Liver (tissue), 9 donors: Measurements from ENCODE around the gene DMC1. TPM values are rescaled to one million over a fixed set of nuclear protein-coding genes. Genes with fewer than 3 reads are reported as not detected.
"Not testable (repeated sequence)": the region's sequence is repeated elsewhere in the genome, so short reads cannot be mapped to it uniquely, and the experiment has no call there.

Source experiments
- DNase-seq: peaks from one replicate; pipeline ENCODE4 v3.0.0-alpha.2; 2017; ENCODE audit warnings: low spot score
- H3K27ac ChIP-seq, 2 donors: one replicate each; pipeline ENCODE4 v1.7.0; 2013; ENCODE audit warnings: inconsistent platforms in 2 of 2, low read length in 2 of 2, control low read depth in 1 of 2, low read depth in 1 of 2, mild to moderate bottlenecking in 1 of 2
- H3K27me3 ChIP-seq, 4 donors: one replicate each; pipeline versions ENCODE4 v1.6.1 to v1.7.0; 2013; ENCODE audit warnings: low read length in 3 of 4, inconsistent platforms in 1 of 4, mild to moderate bottlenecking in 1 of 4, moderate library complexity in 1 of 4; ENCODE audit not compliant: control insufficient read depth in 4 of 4, insufficient read depth in 4 of 4
- H3K36me3 ChIP-seq, 4 donors: one replicate each; pipeline versions ENCODE4 v1.6.1 to v1.7.0; 2013; ENCODE audit warnings: low read length in 3 of 4, mild to moderate bottlenecking in 3 of 4, low read depth in 1 of 4, moderate library complexity in 1 of 4; ENCODE audit not compliant: control insufficient read depth in 4 of 4, insufficient read depth in 3 of 4
- H3K4me1 ChIP-seq, 4 donors: one replicate each; pipeline versions ENCODE4 v1.6.1 to v1.7.0; 2013; ENCODE audit warnings: low read length in 3 of 4, mild to moderate bottlenecking in 3 of 4, moderate library complexity in 1 of 4; ENCODE audit not compliant: control insufficient read depth in 4 of 4, insufficient read depth in 4 of 4
- H3K4me3 ChIP-seq, 3 donors: one replicate each; pipeline versions ENCODE4 v1.6.1 to v1.7.0; 2013; ENCODE audit warnings: low read length in 3 of 3, control low read depth in 1 of 3, low read depth in 1 of 3, mild to moderate bottlenecking in 1 of 3
- H3K9ac ChIP-seq, 2 donors: one replicate each; pipeline ENCODE4 v1.7.0; 2013; ENCODE audit warnings: low read length in 2 of 2, mild to moderate bottlenecking in 2 of 2, moderate library complexity in 2 of 2, control low read depth in 1 of 2, low read depth in 1 of 2
- H3K9me3 ChIP-seq, 4 donors: one replicate each; pipeline versions ENCODE4 v1.6.1 to v1.7.0; 2013; ENCODE audit warnings: low read length in 3 of 4; ENCODE audit not compliant: control insufficient read depth in 4 of 4
- ATF3 ChIP-seq: IDR thresholded peaks from 2 replicates; pipeline ENCODE4 v1.6.1; 2016; ENCODE audit warnings: antibody characterized with exemption
- CTCF ChIP-seq: fragments of 150-350 bp; IDR thresholded peaks from 2 replicates; pipeline ENCODE4 v1.5.1; 2017; ENCODE audit warnings: improper control_type of control experiment, low read depth, low read length; ENCODE audit not compliant: missing input control
- FOXA2 ChIP-seq: IDR thresholded peaks from 2 replicates; pipeline ENCODE4 v1.6.1; 2016; ENCODE audit warnings: antibody characterized with exemption
- GABPA ChIP-seq, 2 donors: IDR thresholded peaks in 1 of 2; conservative IDR thresholded peaks in 1 of 2; 2 replicates each; pipeline ENCODE4 v1.6.1; 2016; ENCODE audit warnings: antibody characterized with exemption in 2 of 2, mild to moderate bottlenecking in 1 of 2, moderate library complexity in 1 of 2
- HNF4A ChIP-seq, 2 donors: conservative IDR thresholded peaks; 2 replicates each; pipeline ENCODE4 v1.6.1; 2016; ENCODE audit warnings: antibody characterized with exemption in 2 of 2, mild to moderate bottlenecking in 2 of 2
- HNF4G ChIP-seq: IDR thresholded peaks from 2 replicates; pipeline ENCODE4 v1.6.1; 2016; ENCODE audit warnings: antibody characterized with exemption
- JUND ChIP-seq, 2 donors: IDR thresholded peaks; 2 replicates each; pipeline ENCODE4 v1.6.1; 2016; ENCODE audit warnings: antibody characterized with exemption in 2 of 2
- MAX ChIP-seq: IDR thresholded peaks from 2 replicates; pipeline ENCODE4 v1.6.1; 2016; ENCODE audit warnings: antibody characterized with exemption
- NR2F2 ChIP-seq: IDR thresholded peaks from 2 replicates; pipeline ENCODE4 v1.6.1; 2016; ENCODE audit warnings: antibody characterized with exemption
- RAD21 ChIP-seq, 2 donors: IDR thresholded peaks; 2 replicates each; pipeline ENCODE4 v1.6.1; 2016; ENCODE audit warnings: antibody characterized with exemption in 2 of 2, mild to moderate bottlenecking in 2 of 2
- RXRA ChIP-seq, 2 donors: IDR thresholded peaks; 2 replicates each; pipeline ENCODE4 v1.6.1; 2017 to 2018; ENCODE audit warnings: antibody characterized with exemption in 2 of 2, mild to moderate bottlenecking in 1 of 2
- SP1 ChIP-seq: IDR thresholded peaks from 2 replicates; pipeline ENCODE4 v1.6.1; 2018; ENCODE audit warnings: antibody characterized with exemption, mild to moderate bottlenecking
- TAF1 ChIP-seq: conservative IDR thresholded peaks from 2 replicates; pipeline ENCODE4 v1.6.1; 2016; ENCODE audit warnings: antibody characterized with exemption, mild to moderate bottlenecking
- YY1 ChIP-seq: IDR thresholded peaks from 2 replicates; pipeline ENCODE4 v1.6.1; 2016; ENCODE audit warnings: antibody characterized with exemption, mild to moderate bottlenecking
- WGBS: extraction: QIAGEN DNeasy Blood & Tissue Kit; methylation state at CpG from one replicate; pipeline ENCODE4 v1.1.7; 2013; 5-methylcytosine and 5-hydroxymethylcytosine counted together
- polyA plus RNA-seq, 2 donors: library from polyadenylated mRNA; stranded (reverse) in 1 of 2; unstranded in 1 of 2; fragments of 200-250 nt in 1 of 2; fragments of >200 nt in 1 of 2; fragmentation: Nextera tagmentation in 1 of 2; extraction: Ambion mirVana in 1 of 2; gene quantifications; one replicate each; pipeline versions ENCODE4 v1.2.1 to v1.2.3, GENCODE V29; 2013 to 2015
- total RNA-seq, 2 donors: library from RNA; depleted of rRNA; stranded (reverse); fragments of >200 nt; gene quantifications; one replicate each; pipeline ENCODE4 v1.2.3, GENCODE V29; 2014
- TF ChIP-seq, protein P1 (sequence below): IDR thresholded peaks from 2 replicates; pipeline ENCODE4 v1.6.1; 2016; ENCODE audit warnings: antibody characterized with exemption
- donor health status: healthy.
- donor health status: healthy.
- donor health status: healthy.
- donor health status: healthy.
- donor health status: healthy.

Gene DMC1
- total and polyA plus RNA-seq, 4 donors: 0.25 to 6.8 (median 1.1) TPM; not detected in 1

DNA sequence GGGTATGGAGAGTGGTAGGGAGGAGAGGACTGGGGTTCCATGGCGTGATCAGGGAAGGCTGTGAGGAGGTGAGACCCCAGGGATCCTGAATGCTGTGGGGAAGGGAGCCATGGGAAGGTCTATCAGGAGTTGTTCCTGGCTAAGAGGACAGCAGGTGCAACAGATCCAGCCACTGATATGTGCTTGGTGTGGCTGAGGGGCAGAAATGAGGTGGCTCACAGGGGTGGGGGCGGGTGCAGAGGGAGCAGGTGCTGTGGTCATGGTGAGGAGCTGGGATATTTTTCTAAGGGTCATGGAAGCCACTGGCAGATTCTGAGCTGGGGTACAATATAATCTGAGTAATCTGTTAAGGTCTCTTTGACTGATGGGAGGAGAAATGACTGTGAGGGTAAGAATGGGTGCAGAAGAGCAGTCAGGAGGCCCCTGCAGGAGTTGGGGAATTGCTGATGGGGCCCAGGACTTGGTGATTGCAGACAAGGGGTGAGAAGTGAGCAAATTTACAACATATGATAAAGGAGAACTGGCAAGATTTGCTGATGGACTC, 31.3 kb upstream of the DMC1 start:
- H3K27me3 ChIP-seq: no peaks in the 10 kb centered on the region
- no peaks in the 10 kb centered on the region for H3K9me3 ChIP-seq
- TF ChIP-seq HNF4G: no peak
- no peak for TF ChIP-seq FOXA2
- TF ChIP-seq MAX: no peak
- TF ChIP-seq NR2F2: no peak
- TF ChIP-seq CTCF: no peak
- TF ChIP-seq GABPA (IDR thresholded peaks at IDR 0.05 in 1 of 2, conservative IDR thresholded peaks at IDR 0.05 in 1 of 2): no peak
- no peak for TF ChIP-seq TAF1
- TF ChIP-seq RXRA (IDR thresholded peaks at IDR 0.05): no peak
- no peak for TF ChIP-seq RAD21 (IDR thresholded peaks at IDR 0.05)
- no peak for TF ChIP-seq ATF3
- no peak for TF ChIP-seq SP1
- TF ChIP-seq JUND (IDR thresholded peaks at IDR 0.05): no peak
- TF ChIP-seq, protein P1, sequence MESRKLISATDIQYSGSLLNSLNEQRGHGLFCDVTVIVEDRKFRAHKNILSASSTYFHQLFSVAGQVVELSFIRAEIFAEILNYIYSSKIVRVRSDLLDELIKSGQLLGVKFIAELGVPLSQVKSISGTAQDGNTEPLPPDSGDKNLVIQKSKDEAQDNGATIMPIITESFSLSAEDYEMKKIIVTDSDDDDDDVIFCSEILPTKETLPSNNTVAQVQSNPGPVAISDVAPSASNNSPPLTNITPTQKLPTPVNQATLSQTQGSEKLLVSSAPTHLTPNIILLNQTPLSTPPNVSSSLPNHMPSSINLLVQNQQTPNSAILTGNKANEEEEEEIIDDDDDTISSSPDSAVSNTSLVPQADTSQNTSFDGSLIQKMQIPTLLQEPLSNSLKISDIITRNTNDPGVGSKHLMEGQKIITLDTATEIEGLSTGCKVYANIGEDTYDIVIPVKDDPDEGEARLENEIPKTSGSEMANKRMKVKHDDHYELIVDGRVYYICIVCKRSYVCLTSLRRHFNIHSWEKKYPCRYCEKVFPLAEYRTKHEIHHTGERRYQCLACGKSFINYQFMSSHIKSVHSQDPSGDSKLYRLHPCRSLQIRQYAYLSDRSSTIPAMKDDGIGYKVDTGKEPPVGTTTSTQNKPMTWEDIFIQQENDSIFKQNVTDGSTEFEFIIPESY: no peak
- 79% methylated on average over 2 of the region's 2 CpGs for WGBS
- H3K9ac ChIP-seq: no peak overlapping the region
- no peaks in the 10 kb centered on the region for H3K4me1 ChIP-seq
- H3K27ac ChIP-seq: no peak overlapping the region
- peaks cover 0 to 1% (median 0%) of the 10 kb centered on the region in 4 donors for H3K36me3 ChIP-seq
- no peak overlapping the region for H3K4me3 ChIP-seq
- DNase-seq: no peak

DNA sequence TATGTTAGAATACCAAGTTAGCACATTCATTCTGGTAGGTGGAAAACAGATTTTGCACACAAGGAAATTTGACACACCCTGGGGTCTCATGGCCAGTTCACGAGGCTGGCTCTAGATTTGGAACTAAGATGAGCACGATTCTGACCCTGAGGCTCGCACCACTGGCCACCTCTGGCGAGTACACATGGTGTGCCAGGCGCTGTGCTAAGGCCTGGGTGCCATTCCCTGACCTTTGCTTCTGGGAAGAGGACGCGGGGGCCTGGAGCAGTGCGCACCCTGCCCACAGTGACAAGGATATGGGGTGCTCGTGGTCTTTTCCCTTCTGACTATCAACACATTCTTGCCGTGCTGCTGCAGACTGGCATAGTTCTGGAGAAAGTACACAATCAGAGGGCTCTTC, 29.5 kb upstream of the DMC1 start:
- peaks cover 0 to 1% (median 0%) of the 10 kb centered on the region in 4 donors for H3K36me3 ChIP-seq
- H3K4me3 ChIP-seq: no peak overlapping the region
- no peaks in the 10 kb centered on the region for H3K9me3 ChIP-seq
- no peaks in the 10 kb centered on the region for H3K4me1 ChIP-seq
- WGBS: 96% methylated on average over 10 of the region's 10 CpGs
- no peaks in the 10 kb centered on the region for H3K27me3 ChIP-seq
- TF ChIP-seq ATF3 (no peak), HNF4A (conservative IDR thresholded peaks at IDR 0.05) (no peak), NR2F2 (no peak), YY1 (no peak), RAD21 (IDR thresholded peaks at IDR 0.05) (no peak), SP1 (no peak), HNF4G (no peak), GABPA (IDR thresholded peaks at IDR 0.05 in 1 of 2, conservative IDR thresholded peaks at IDR 0.05 in 1 of 2) (no peak)
- no peak for DNase-seq
- no peak overlapping the region for H3K27ac ChIP-seq
- no peak overlapping the region for H3K9ac ChIP-seq

GRCh38 chr22:38582923-38583322, 12.9 kb upstream of the DMC1 start:
- not testable (repeated sequence) for H3K27ac ChIP-seq, H3K9ac ChIP-seq, H3K4me3 ChIP-seq, H3K9me3 ChIP-seq, H3K4me1 ChIP-seq, DNase-seq, H3K36me3 ChIP-seq, H3K27me3 ChIP-seq
- WGBS: 63% methylated on average over 3 of the region's 3 CpGs
